ENCODE measurements around the gene CPNE5.

The CPNE5 gene

GRCh38 chr6:36838896-36839748, at the start of gene CPNE5:
Gene CPNE5 (minus strand): TSS chr6:36839444. CDS start chr6:36839377, 67 bp downstream.
- DNase-seq = no peak

- no peak for DNase-seq
These were observed 48.9 kb upstream of the CPNE5 start for GRCh38 chr6:36888115-36888643.

DNA sequence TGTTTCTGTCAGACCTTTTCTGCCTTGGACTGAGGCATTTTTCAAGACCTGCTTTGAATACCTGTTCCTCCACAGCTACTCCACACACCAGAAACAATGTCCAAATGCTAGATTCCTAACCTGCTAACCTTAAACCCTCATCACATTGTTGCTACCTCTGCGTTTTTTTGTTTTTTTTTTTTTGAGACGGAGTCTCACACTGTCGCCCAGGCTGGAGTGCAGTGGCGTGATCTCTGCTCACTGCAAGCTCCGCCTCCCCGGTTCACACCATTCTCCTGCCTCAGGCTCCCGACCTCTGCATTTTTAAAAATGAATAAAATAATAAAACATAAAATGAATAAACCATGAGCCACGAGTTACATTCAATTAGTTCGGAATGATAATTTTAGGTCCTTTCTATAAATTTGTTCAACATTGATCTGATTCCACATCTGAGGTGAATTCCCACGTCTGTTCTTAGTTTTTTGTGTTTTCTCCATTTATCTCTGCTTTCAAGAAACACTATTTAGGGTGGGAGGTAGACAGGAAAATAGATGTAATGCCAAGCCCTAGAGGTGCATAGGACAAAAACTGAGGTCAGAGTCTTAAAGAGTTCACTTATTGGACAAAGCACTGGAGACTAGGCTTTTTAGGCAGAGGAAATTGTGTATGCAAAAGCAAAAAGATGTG, 47.8 kb upstream of the CPNE5 start:
- DNase-seq = no peak

DNA sequence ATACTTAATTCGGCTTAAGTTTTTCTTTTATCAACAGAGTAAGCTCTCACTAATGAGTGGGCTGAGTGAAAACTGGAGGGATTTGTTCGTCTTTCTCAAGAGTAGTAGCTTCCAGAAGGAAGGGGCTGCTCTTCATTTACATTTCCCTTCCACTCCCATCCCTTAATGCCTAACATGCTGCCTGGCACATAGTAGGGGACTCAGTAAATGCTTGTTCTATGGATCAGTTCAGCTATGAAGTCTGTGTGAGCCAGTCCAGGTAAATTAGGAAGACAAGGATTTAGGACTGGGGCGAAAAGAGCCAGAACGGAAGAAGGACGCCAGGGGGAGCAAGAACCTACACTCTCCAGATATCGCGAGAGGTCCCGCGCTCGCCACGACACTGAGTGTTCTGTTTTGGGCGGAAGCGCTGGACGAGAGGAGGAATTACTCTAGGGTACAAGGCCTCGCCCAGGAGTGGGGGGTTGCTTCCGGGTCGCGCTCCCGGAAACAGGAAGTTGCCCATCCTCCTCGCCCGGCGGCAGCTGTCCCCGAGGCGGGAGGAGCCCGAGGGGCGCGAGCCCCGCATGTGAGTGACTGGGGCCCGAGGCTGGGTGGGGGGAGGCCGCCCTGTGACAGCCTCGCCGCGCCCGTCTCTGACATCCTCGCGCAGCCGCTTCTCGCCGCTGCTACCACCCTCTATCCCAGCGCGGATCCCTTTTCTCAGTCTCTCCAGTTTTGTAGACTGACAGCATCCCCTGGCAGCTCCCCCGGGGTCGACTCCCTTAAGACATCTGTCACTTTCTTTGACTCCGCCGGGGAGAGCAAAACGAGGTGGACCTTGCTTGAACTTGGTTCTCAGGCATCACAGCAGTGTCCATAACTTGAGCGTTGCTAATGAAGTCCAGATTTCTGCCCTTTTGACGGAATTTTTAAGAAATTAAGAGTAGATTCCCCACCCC, 46.5 kb upstream of the CPNE5 start, which contains the start of gene C6orf89:
C6orf89 (plus strand) TSS at position 492 of the 941 bp plus-strand sequence. CDS start 13,493 bp downstream, outside the sequence.
- peak; percentile 75 for DNase-seq

DNA sequence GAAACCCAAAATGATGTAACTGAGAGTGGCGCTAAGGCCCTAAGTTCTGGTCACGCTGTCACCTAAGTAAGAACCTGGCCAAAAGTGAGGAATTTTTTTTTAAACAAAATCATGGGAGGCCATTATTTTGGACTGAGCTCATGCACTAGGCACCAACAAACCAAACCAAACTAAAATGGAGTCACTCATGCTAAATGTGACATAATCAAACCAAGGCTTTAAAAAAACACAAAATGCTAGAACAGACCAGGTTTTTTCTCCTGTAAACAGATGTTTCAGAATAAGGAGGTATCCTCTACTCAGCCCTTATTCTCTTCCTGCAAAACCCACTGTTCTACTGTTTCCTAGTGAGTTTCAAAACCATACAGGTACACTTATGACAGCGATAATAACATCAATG, 45.4 kb upstream of the CPNE5 start:
- DNase-seq = no peak

DNA sequence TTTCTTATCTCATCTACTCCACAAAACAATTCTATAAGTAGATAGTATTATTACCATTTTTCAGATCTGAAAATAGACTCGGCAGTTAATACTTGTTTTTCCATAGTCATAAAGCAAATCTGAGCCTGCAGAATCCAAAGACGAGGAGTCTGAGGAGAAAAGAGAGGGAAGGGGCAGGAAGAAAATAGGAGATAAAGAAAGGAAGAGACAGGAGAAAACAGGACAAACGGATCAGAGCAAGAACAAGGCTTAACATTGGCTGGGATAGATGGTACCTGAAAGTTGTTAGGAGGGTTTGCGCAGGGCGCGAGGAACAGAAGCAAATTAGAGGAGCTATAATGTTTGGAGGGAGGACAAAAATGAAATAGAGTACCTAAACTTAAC, 36.0 kb upstream of the CPNE5 start:
- no peak for DNase-seq

DNA sequence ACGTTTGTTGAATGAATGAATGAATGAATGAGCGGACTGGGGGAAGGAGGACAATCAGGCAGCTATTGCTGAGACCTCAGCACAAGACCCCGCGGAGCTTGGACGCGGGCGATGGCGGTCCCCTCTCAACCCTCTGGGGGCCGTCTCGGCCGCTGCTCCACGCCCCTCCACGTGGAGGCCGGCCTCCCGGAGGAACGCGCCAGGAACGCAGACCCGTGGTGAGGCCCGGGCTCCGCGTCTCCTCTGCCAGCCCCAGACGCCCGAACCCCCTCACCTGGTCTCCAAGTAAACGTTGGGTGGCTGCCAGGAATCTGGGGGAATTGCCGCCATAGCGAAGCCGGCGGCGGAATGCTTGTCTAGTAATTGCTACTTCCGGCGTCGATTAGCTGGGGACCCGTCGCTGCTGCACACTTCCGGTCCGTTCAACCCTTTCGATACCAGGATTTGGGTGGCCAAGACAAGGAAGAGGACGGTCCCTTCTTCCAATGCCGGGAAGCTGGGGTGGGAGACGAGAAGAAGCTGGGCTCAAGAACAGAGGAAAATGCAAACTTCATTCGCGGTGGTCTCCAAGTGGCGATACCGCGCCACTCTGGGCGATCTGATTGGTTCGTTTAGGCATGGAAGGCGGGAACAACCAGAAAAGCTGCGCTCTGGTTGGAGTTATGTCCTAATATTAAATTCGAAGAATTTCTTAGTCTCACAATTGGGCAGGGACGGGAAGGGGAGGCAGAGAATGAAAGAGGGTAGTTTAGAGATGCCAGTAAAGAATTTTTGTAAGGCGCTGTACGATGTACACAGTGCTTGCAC, 35.4 kb upstream of the CPNE5 start, which contains the start of gene PPIL1:
PPIL1 (minus strand) TSS at position 361 of the 807 bp plus-strand sequence; CDS start at position 330, 31 bp downstream.
- DNase-seq = no peak

DNA sequence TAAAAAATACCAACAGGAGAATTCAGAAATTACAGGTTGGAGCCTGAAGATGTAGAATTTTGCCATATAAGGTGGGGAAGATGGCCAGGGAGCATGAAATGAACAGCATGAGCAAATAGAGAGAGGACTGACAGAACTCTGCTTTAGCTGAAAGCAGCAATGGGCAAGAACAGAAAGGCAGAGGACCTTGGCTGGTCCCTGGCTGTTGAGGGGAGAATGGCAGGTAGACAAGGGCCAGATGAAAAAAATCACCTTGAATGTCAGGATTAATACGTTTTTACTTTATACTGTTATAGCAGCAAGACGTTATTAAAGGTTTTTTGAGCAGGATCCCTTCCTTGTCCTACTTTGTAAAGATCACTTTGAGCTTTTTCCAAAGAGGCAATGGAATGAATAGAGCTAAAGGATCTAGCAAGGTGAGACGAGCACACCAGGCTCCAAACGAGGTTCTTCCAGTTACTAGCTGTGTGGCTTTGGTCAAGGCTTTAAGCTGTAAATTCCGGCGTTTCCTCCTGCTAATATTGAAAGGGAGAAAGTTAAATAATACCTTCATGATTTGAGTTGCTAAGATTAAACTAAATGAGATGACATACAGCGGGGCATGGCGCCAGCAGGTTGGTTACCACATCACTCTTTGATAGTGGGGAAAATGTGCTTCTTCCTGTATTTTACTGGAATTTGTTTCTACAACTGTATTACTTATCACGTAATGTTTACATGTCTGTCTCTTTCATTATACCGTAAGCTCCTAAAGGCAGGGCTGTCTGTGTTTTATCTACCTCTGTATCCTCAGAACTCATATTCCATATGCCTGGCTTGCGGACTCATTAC, 34.6 kb upstream of the CPNE5 start:
- DNase-seq = no peak

GRCh38 chr6:36873115-36873514, 33.9 kb upstream of the CPNE5 start:
- DNase-seq = no peak

DNA sequence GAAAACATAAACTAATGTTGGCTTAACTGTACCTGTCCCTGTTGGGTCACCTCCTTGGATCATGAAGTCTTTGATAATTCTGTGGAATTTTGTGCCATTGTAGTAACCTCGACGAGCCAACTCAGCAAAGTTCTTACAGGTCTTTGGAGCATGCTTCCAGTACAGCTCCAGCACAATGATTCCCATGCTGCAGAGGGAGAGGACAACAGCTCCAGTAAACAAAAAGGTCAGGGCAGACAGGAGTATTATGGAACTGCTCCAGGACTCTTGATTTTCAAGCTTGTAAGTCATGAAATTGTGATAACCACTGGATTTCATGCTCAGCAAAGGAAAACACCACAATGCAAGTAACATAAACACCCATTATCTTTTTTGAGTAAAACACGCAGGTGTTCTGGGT, 32.4 kb upstream of the CPNE5 start:
- no peak for DNase-seq

GRCh38 chr6:36867471-36868224, 28.4 kb upstream of the CPNE5 start:
- no peak for DNase-seq

DNA sequence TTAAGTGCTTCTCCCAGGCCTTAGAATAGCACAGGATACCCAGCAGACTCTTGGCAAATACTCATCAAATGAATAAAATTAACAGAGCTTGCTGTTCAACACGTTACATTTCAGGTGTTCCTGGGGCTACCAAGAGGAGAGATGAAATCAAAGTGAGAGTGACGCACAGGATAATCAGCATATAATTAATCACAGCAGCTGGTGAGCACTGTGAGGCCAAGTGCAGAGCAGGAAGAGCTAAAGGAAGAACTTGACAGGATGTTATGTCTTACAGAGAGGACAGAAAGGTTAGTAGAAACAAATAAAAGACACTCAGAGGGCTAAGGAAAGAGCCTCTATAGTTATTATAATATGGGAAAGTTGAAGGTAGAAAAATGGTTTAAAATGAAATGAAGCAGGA, 26.6 kb upstream of the CPNE5 start:
- DNase-seq = no peak

DNA sequence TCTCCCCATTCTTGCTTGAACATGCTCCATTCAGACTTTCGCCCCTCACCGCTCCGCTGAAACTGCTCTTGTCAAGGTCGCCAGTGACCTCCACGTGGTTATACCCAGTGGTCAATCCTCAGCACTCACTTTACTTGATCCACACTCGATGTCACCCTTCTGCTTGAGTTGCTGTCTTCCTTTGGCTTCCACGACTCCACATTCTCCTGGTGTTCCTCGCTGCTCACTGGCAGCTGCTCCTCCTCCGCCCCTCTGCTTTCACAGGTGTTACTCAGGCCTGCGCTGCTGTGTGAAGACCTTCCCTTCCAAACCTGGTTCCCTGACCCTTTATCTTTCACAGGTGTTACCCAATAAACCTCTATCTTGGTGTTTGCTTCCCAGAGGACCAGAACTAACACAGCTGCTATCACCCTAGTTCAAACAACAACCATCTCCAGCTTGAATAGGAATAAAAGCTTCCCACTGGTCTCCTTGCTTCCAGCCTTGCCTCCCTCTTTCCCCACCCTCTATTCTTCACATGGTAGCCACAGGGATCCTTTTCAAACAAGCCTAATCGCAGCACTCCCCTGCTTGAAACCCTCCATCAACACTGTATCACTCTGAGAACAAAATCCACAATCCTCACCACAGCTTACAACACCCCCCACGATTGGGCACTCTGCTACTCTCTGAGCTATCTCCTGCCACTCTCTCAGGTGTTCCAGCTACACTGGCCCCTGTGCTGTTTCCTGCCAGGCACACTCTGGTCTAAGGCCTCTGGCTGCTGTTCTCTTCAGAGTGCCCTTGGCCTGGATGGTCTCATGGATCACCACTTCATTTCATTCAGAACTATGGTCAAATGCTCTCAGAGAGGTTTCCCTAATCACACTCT, 24.7 kb upstream of the CPNE5 start:
- no peak for DNase-seq

DNA sequence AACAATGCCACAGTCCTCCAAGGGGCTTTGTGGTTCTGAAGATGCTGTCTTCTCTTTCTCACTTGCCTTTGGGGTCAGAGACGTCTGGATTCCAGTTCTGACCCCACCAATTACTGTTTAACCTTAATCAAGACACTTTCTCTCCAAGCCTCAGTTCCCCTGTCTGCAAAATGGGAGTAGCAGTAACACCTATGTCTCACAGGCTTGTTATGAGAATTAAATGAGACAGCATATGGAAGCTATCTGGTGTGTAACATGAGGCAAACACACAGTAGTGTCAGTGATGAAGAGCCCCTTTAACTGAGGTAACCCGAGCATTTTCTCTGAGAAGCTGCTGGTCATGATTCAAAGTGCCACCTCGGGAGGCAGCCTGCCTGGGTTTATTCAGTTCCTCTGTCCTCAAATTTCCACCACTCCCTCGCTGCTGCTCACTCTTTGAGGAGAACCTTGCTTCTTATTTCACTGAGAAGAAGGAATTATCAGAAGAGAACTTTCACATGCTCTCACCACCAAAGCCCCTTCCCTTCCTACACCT, 23.7 kb upstream of the CPNE5 start:
- no peak for DNase-seq

DNA sequence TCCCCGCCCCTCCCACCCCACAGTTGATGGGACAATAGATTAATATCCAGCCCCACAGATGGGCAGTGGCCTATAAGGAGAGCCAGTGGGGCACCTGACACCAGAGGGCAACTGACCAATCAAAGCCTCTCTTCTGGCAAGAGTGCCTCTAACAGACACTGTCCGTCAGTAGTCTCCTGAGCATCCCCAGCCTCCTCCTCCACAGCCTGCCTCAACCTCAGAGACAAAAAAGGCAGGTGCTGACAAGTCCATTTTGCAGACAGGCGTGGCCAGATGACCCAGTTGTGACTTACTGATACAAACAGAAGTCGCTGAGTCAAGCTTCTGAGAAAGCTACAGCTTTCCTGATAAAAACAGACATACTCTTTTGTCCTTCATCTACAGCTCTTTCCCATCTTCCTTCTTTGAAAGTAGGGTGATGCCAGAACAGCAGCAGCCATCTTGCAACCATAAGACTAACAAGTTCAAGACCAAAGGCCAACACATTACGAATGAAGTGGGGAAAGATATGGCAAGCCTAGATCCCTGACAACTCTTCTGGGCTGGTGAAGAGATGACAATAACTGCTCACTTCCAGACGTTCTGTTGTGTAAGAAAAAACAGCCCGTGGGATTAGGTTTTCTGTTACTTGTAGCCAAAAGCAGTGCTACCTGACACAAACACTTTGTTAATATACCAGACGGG, 23.1 kb upstream of the CPNE5 start:
- no peak for DNase-seq

DNA sequence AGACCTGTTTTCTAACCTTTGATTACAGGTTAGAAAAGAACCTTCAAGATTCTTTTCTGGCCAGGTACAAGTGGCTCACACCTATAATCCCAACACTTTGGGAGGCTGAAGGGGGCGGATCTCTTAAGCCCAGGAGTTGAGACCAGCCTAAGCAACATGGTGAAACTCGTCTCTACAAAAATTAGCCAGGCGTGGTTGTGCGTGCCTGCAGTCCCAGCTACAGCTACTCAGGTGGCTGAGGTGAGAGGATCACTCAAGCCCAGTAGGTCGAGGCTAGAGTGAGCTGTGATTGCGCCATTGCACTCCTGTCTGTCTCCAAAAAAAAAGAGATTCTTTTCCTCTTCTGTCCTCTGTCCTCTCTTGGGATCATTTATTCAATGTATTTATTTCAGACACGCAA, 20.9 kb upstream of the CPNE5 start:
- DNase-seq = no peak

DNA sequence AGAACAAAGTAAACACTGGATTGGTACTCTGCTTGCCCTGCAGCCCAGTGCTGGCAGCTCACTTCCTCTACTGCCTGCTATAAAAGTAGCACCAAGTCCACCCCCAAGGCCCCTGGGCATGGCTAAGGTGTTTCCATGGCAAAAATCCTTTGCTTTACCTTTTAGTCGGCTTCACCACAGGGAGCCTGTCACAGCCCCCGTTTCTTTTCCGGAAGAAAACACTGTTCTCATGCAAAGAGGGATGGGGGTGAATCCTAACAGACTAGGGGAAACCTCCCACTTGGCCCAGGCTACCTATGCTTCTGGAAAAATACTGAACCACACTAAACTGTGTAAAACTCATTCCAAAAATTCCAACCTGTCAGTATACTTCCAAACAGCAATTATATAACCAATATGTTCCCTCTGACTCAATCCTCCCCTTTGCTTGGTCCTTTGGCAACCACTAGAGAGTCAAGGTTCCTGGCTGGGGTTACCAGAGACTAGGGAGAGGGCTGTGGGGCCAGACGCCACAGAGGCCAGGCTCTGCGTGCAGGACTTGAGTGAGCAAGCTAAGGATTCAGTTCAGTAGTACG, 19.2 kb upstream of the CPNE5 start:
- no peak for DNase-seq

DNA sequence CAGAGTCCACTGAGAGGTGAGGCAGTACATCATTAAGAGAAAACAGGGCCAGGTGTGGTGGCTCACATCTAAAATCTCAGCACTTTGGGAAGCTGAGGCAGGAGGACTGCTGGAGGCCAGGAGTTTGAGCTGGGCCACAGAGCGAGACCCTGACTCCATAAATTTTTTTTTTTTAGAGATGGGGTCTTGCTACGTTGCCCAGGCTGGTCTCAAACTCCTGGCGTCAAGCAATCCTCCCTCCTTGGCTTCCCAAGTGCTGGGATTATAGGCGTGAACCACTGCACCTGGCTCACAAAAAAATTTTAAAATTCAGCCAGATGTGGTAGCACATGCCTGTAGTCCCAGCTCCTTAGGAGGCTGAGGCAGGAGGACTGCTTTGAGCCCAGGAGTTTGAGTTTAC, 18.1 kb upstream of the CPNE5 start:
- DNase-seq = no peak

All from cortex of kidney (tissue), 1 donor.